ENCODE data around the gene CDK16.

CDK16 gene

GRCh38 chrX:47232803-47233332 is 14.4 kb downstream of the CDK16 start, which contains the start of gene USP11:
TSS of gene USP11 (plus strand) at chrX:47233009. CDS start at chrX:47233044, 35 bp downstream.
- DNase-seq (ENCODE audit: low read depth) = peak; percentile 41
- H3K4me3 ChIP-seq (ENCODE audit: low read length) = peak within 1 kb of the TSS; percentile 75

GRCh38 chrX:47233333-47234113 is 15.0 kb downstream of the CDK16 start:
- peak; percentile 95 for DNase-seq (ENCODE audit: low read depth)
- H3K4me3 ChIP-seq (ENCODE audit: low read length) = peak overlapping the region; percentile 75
- no peak for TF ChIP-seq CTCF (conservative IDR thresholded peaks at IDR 0.05; ENCODE audit: low read length)

More at GRCh38 chrX:47232803-47233332, 14.4 kb downstream of the CDK16 start, which contains the start of gene USP11:
- TF ChIP-seq CTCF (conservative IDR thresholded peaks at IDR 0.05; ENCODE audit: low read length) = no peak

GRCh38 chrX:47234583-47234982 is 16.1 kb downstream of the CDK16 start:
- TF ChIP-seq CTCF (conservative IDR thresholded peaks at IDR 0.05; ENCODE audit: low read length) = no peak

GRCh38 chrX:47235691-47236103 is 17.2 kb downstream of the CDK16 start:
- no peak for DNase-seq (ENCODE audit: low read depth)
- H3K4me3 ChIP-seq (ENCODE audit: low read length) = no peak overlapping the region
- no peak for TF ChIP-seq CTCF (conservative IDR thresholded peaks at IDR 0.05; ENCODE audit: low read length)

More at GRCh38 chrX:47234583-47234982, 16.1 kb downstream of the CDK16 start:
- no peak for DNase-seq (ENCODE audit: low read depth)
- H3K4me3 ChIP-seq (ENCODE audit: low read length) = peak overlapping the region; percentile 75

GRCh38 chrX:47239199-47239598 is 20.7 kb downstream of the CDK16 start:
- DNase-seq (ENCODE audit: low read depth) = no peak
- TF ChIP-seq CTCF (conservative IDR thresholded peaks at IDR 0.05; ENCODE audit: low read length) = no peak
- H3K4me3 ChIP-seq (ENCODE audit: low read length) = no peak overlapping the region

GRCh38 chrX:47239898-47240545 is 21.5 kb downstream of the CDK16 start:
- no peak overlapping the region for H3K4me3 ChIP-seq (ENCODE audit: low read length)
- no peak for DNase-seq (ENCODE audit: low read depth)
- no peak for TF ChIP-seq CTCF (conservative IDR thresholded peaks at IDR 0.05; ENCODE audit: low read length)
